Measurements from ENCODE around the gene SLC15A2.

DNA sequence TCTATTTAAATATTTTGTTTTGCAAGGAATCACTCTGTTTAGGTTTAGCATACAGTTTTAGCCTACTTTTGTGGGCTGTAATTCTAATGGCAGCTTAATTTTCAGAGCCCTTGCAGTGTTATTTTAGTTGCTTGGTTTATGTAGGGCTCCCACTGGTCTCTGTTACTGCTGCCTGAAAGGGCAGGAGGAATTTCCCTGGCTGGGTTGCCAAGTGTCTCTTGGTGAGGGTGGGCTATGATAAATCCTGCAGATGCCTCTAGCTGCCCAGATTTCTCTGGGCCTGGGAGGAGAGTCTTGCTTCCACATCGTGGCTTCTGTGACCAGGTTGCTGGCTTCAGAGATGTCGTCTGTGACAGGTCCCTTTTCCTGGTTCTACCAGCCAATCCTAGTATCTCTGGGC lies 91.6 kb downstream of the SLC15A2 start:
- no peak for TF ChIP-seq RBFOX2 (IDR thresholded peaks at IDR 0.05; ENCODE audit: low read depth, low read length)
- no peak for TF ChIP-seq ATF1 (CRISPR knock-in tag; IDR thresholded peaks at IDR 0.05)
- TF ChIP-seq ATF1 (tag; IDR thresholded peaks at IDR 0.05) = no peak
- no peak for TF ChIP-seq ETV5 (CRISPR knock-in tag; IDR thresholded peaks at IDR 0.05; ENCODE audit: low read depth)

Measured in K562 (cell line).